SK-N-SH treated with all-trans-retinoic acid at 6 μM for 48 hours (cell line): ENCODE measurements around the gene NKX6-2.

ENCODE experiments used
- ARNTL ChIP-seq: fragments of 450-650 bp; formaldehyde crosslinking; IDR thresholded peaks from 2 replicates; pipeline ENCODE4 v1.5.0; 2020; ENCODE audit warnings: low read depth, mild to moderate bottlenecking, moderate library complexity, borderline replicate concordance
- CREB5 ChIP-seq: fragments of 250-450 bp; sonication (Bioruptor Pico); IDR thresholded peaks from 2 replicates; pipeline ENCODE4 v1.5.1; 2020; ENCODE audit warnings: low read depth, mild to moderate bottlenecking, moderate library complexity
- PPARA ChIP-seq: fragments of 250-450 bp; sonication (Bioruptor Pico); IDR thresholded peaks from 2 replicates; pipeline ENCODE4 v1.5.0; 2020; ENCODE audit warnings: mild to moderate bottlenecking, borderline replicate concordance
- TCF4 ChIP-seq: fragments of 250-450 bp; sonication (Bioruptor Pico); IDR thresholded peaks from 2 replicates; pipeline ENCODE4 v1.8.0; 2021; ENCODE audit warnings: mild to moderate bottlenecking, moderate library complexity, borderline replicate concordance
- ZFP3 ChIP-seq: fragments of 250-450 bp; sonication (Bioruptor Pico); IDR thresholded peaks from 2 replicates; pipeline ENCODE4 v1.5.0; 2020; ENCODE audit warnings: mild to moderate bottlenecking, moderate library complexity

GRCh38 chr10:132796846-132797245 lies 10.9 kb upstream of the NKX6-2 start:
- TF ChIP-seq CREB5 (CRISPR knock-in tag), result no peak
- no peak for TF ChIP-seq ARNTL (CRISPR knock-in tag)
- TF ChIP-seq PPARA, result no peak
- no peak for TF ChIP-seq ZFP3
- TF ChIP-seq TCF4 (CRISPR knock-in tag), result no peak
